Testis (tissue), 3 donors: Measurements from ENCODE around the gene PRKN. TPM values are rescaled to one million over a fixed set of nuclear protein-coding genes. Genes with fewer than 3 reads are reported as not detected.

Experiments used
- DNase-seq: peaks from one replicate; pipeline ENCODE4 v3.0.0-alpha.2; 2019
- H3K27ac ChIP-seq, 2 donors: fragments of 200-600 bp; sonication (generic); one replicate each; pipeline ENCODE4 v1.5.1; 2019
- H3K27me3 ChIP-seq: fragments of 200-600 bp; sonication (generic); one replicate; pipeline ENCODE4 v1.5.1; 2019
- H3K36me3 ChIP-seq: fragments of 200-600 bp; sonication (generic); one replicate; pipeline ENCODE4 v1.5.1; 2017; ENCODE audit warnings: low read depth; ENCODE audit errors: missing control alignments
- H3K4me1 ChIP-seq: fragments of 200-600 bp; sonication (generic); one replicate; pipeline ENCODE4 v1.5.1; 2019
- H3K4me3 ChIP-seq, 2 donors: fragments of 200-600 bp; sonication (generic); one replicate each; pipeline ENCODE4 v1.5.1; 2017 to 2019
- H3K9me3 ChIP-seq: fragments of 200-600 bp; sonication (generic); one replicate; pipeline ENCODE4 v1.5.1; 2017
- CTCF ChIP-seq, 3 experiments: fragments of 450-650 bp in 2 of 3; fragments of 200-600 bp in 1 of 3; sonication (generic) in 1 of 3; IDR thresholded peaks; one replicate each; pipeline ENCODE4 v1.5.1; 2016 to 2019; ENCODE audit warnings: antibody characterized with exemption in 3 of 3, mild to moderate bottlenecking in 2 of 3, moderate library complexity in 1 of 3
- POLR2A ChIP-seq: fragments of 450-650 bp; IDR thresholded peaks from one replicate; pipeline ENCODE4 v1.6.1; 2017; ENCODE audit warnings: antibody characterized with exemption, mild to moderate bottlenecking, moderate library complexity
- WGBS, 2 donors: methylation state at CpG; one replicate each; pipeline ENCODE4 v1.1.5; 2018; 5-methylcytosine and 5-hydroxymethylcytosine counted together
- intact Hi-C: fragments of 100-400 bp; cut with DNase I; formaldehyde crosslinking; loops from one replicate; pipeline ENCODE4 v1.15.1; 2023; ENCODE audit warnings: low total_unique reads
- polyA plus RNA-seq: library from polyadenylated mRNA; stranded (reverse); fragments of 350-450 nt; fragmentation: Illumina TruSeq; extraction: RNeasy Lipid Tissue Mini Kit (QIAGEN cat#74804); gene quantifications from one replicate; pipeline ENCODE4 v1.2.3, GENCODE V29; 2014; ENCODE audit warnings: low read depth, low replicate concordance; ENCODE audit not compliant: insufficient read depth
- total RNA-seq, 2 donors: library from RNA; depleted of rRNA; stranded (reverse); fragments of >200 nt; gene quantifications; one replicate each; pipeline ENCODE4 v1.2.3, GENCODE V29; 2016

Gene PRKN
- total and polyA plus RNA-seq, 3 donors from 2014 or later: 19.1 to 34.5 (median 28.8) TPM

- H3K27me3 ChIP-seq: no peaks in the 10 kb centered on the region
- peak; percentile 63 for DNase-seq
- no peaks in the 10 kb centered on the region for H3K9me3 ChIP-seq
- H3K4me3 ChIP-seq: no peak overlapping the region
- H3K4me1 ChIP-seq: no peaks in the 10 kb centered on the region
- intact Hi-C loops: no loop called here
- no peak overlapping the region for H3K27ac ChIP-seq
- TF ChIP-seq CTCF (IDR thresholded peaks at IDR 0.05) (peak in 2 of 3 experiments; percentile 9 to 37), POLR2A (no peak)
- no peaks in the 10 kb centered on the region for H3K36me3 ChIP-seq
- WGBS, 2 donors: 77 to 78% methylated on average over 18 of the region's 18 CpGs
Measured at GRCh38 chr6:161748535-161749416, 978.8 kb downstream of the PRKN start.

- Histone ChIP-seq H3K4me1 (no peaks in the 10 kb centered on the region), H3K27ac (no peak overlapping the region), H3K36me3 (no peaks in the 10 kb centered on the region), H3K9me3 (no peaks in the 10 kb centered on the region), H3K27me3 (no peaks in the 10 kb centered on the region), H3K4me3 (no peak overlapping the region)
- 83 to 85% methylated on average over 7 of the region's 7 CpGs for WGBS, 2 donors
- DNase-seq: no peak
- TF ChIP-seq POLR2A (no peak), CTCF (IDR thresholded peaks at IDR 0.05) (no peak)
- intact Hi-C loops: no loop called here
Measured at GRCh38 chr6:161747506-161747905, 980.1 kb downstream of the PRKN start.

- DNase-seq: no peak
- no peaks in the 10 kb centered on the region for H3K9me3 ChIP-seq
- TF ChIP-seq POLR2A (no peak), CTCF (IDR thresholded peaks at IDR 0.05) (no peak)
- H3K27me3 ChIP-seq: no peaks in the 10 kb centered on the region
- H3K4me3 ChIP-seq: no peak overlapping the region
- H3K4me1 ChIP-seq: no peaks in the 10 kb centered on the region
- intact Hi-C loops: no loop called here
- H3K27ac ChIP-seq: no peak overlapping the region
- no peaks in the 10 kb centered on the region for H3K36me3 ChIP-seq
- 47 to 63% methylated on average over 3 to 5 of the region's 5 CpGs for WGBS, 2 donors
Measured at GRCh38 chr6:161745594-161746141, 981.9 kb downstream of the PRKN start.

- H3K36me3 ChIP-seq: no peaks in the 10 kb centered on the region
- H3K27me3 ChIP-seq: no peaks in the 10 kb centered on the region
- WGBS, 2 donors: 82 to 90% methylated on average over 2 of the region's 2 CpGs
- TF ChIP-seq CTCF (IDR thresholded peaks at IDR 0.05) (no peak), POLR2A (no peak)
- intact Hi-C loops: no loop called here
- H3K9me3 ChIP-seq: no peaks in the 10 kb centered on the region
- no peak overlapping the region for H3K4me3 ChIP-seq
- DNase-seq: no peak
- H3K4me1 ChIP-seq: no peaks in the 10 kb centered on the region
- H3K27ac ChIP-seq: no peak overlapping the region
Measured at GRCh38 chr6:161745128-161745527, 982.4 kb downstream of the PRKN start.
